A549 (cell line): ENCODE data around the gene ARHGEF6. TPM values are rescaled to one million over a fixed set of nuclear protein-coding genes. Genes with fewer than 3 reads are reported as not detected.

ENCODE experiments used
- ATAC-seq, 2 experiments: fragments of 200-7000 bp in 1 of 2; fragments of >200 bp in 1 of 2; cut with Nextera tagmentation in 1 of 2; cut with Tn5 transposase in 1 of 2; 3 replicates each; pipeline versions ENCODE4 v1.8.0 to v1.9.1; 2018 to 2020; ENCODE audit warnings: mild to moderate bottlenecking in 1 of 2, moderate library complexity in 1 of 2
- CTCF ChIA-PET: fragments of 300-600 bp; sonication (Branson Sonifier 250); formaldehyde crosslinking; extraction: SDS; loops from one replicate; lab custom pipeline; 2021; ENCODE audit warnings: antibody characterized with exemption, inconsistent platforms; lab: Yijun Ruan, JAX
- POLR2A ChIA-PET: fragments of 350-600 bp; formaldehyde crosslinking; extraction: SDS; loops from one replicate; lab custom pipeline; 2021; ENCODE audit warnings: antibody characterized with exemption, inconsistent platforms; lab: Yijun Ruan, JAX
- DNase-seq, 2 experiments: peaks; one replicate each; pipeline versions ENCODE4 v3.0.0 to v3.0.0-alpha.2; 2011 to 2016; ENCODE audit warnings: low read depth in 1 of 2, low spot score in 1 of 2
- FAIRE-seq: peaks from 2 replicates; lab custom pipeline; 2011; peaks lifted over from hg19 to GRCh38; lab: Jason Lieb, UNC
- H3K27ac ChIP-seq, 2 experiments: fragments of >200 bp; sonication (Bioruptor Twin); formaldehyde crosslinking; 3 replicates each; pipeline ENCODE4 v1.5.1; 2016 to 2017
- H3K4me1 ChIP-seq: fragments of >200 bp; sonication (Bioruptor Twin); formaldehyde crosslinking; 3 replicates; pipeline ENCODE4 v1.6.1; 2016
- H3K4me2 ChIP-seq: fragments of >200 bp; sonication (Bioruptor Twin); formaldehyde crosslinking; 3 replicates; pipeline ENCODE4 v1.6.1; 2016
- H3K4me3 ChIP-seq: fragments of >200 bp; sonication (Bioruptor Twin); formaldehyde crosslinking; 3 replicates; pipeline ENCODE4 v1.5.1; 2016
- H3K9me3 ChIP-seq: fragments of >200 bp; sonication (Bioruptor Twin); formaldehyde crosslinking; 3 replicates; pipeline ENCODE4 v1.6.1; 2016
- BCL3 ChIP-seq: fragments of >200 bp; sonication (Bioruptor Twin); formaldehyde crosslinking; IDR thresholded peaks from 3 replicates; pipeline ENCODE4 v1.6.1; 2016
- BHLHE40 ChIP-seq: IDR thresholded peaks from 2 replicates; pipeline ENCODE4 v1.6.1; 2012; ENCODE audit warnings: low read depth, low read length, inconsistent platforms
- CBX8 ChIP-seq: fragments of 200-600 bp; sonication (generic); IDR thresholded peaks from 2 replicates; pipeline ENCODE4 v1.6.1; 2016
- CEBPB ChIP-seq, 2 experiments: fragments of >200 bp in 1 of 2; sonication (Bioruptor Twin) in 1 of 2; formaldehyde crosslinking in 1 of 2; IDR thresholded peaks; 2 replicates each; pipeline ENCODE4 v1.6.1; 2012 to 2016
- ELK1 ChIP-seq: fragments of 150-350 bp; IDR thresholded peaks from 2 replicates; pipeline ENCODE4 v1.6.1; 2014; ENCODE audit warnings: low read depth, mild to moderate bottlenecking, low read length
- EP300 ChIP-seq, 2 experiments: fragments of >200 bp; sonication (Bioruptor Twin); formaldehyde crosslinking; IDR thresholded peaks; 2 replicates in 1 of 2; 3 replicates in 1 of 2; pipeline ENCODE4 v1.6.1; 2016 to 2017
- FOSB ChIP-seq: fragments of 250-450 bp; sonication (Bioruptor Pico); IDR thresholded peaks from 2 replicates; pipeline ENCODE4 v1.5.0; 2020; ENCODE audit warnings: mild to moderate bottlenecking, moderate library complexity
- FOSL2 ChIP-seq, 2 experiments: fragments of 450-650 bp in 1 of 2; fragments of >200 bp in 1 of 2; sonication (Bioruptor Twin) in 1 of 2; formaldehyde crosslinking; IDR thresholded peaks; 2 replicates each; pipeline versions ENCODE4 v1.5.0 to v1.6.1; 2016 to 2020; ENCODE audit warnings: mild to moderate bottlenecking in 1 of 2, moderate library complexity in 1 of 2
- HES2 ChIP-seq: fragments of >200 bp; sonication (Bioruptor Twin); formaldehyde crosslinking; IDR thresholded peaks from 2 replicates; pipeline ENCODE4 v1.6.1; 2016
- HOXB13 ChIP-seq: fragments of 250-450 bp; sonication (Bioruptor Pico); IDR thresholded peaks from 2 replicates; pipeline ENCODE4 v1.5.0; 2020; ENCODE audit warnings: low read depth, mild to moderate bottlenecking, moderate library complexity
- HOXB5 ChIP-seq: fragments of 250-450 bp; sonication (Bioruptor Pico); IDR thresholded peaks from 2 replicates; pipeline ENCODE4 v1.5.0; 2020; ENCODE audit warnings: mild to moderate bottlenecking, moderate library complexity
- KDM5A ChIP-seq: fragments of 200-600 bp; sonication (generic); IDR thresholded peaks from 2 replicates; pipeline ENCODE4 v1.6.1; 2016; ENCODE audit warnings: antibody characterized with exemption, mild to moderate bottlenecking
- MAFK ChIP-seq: fragments of 450-650 bp; IDR thresholded peaks from 2 replicates; pipeline ENCODE4 v1.6.1; 2014; ENCODE audit not compliant: partially characterized antibody
- MYC ChIP-seq: IDR thresholded peaks from 2 replicates; pipeline ENCODE4 v1.6.1; 2012; ENCODE audit warnings: mild to moderate bottlenecking, inconsistent platforms, low read length, improper control_type of control experiment, borderline replicate concordance
- NFE2L2 ChIP-seq: fragments of 150-350 bp; conservative IDR thresholded peaks from 2 replicates; pipeline ENCODE4 v1.6.1; 2014; ENCODE audit warnings: low read length
- NR3C1 ChIP-seq: fragments of >200 bp; sonication (Bioruptor Twin); formaldehyde crosslinking; IDR thresholded peaks from 3 replicates; pipeline ENCODE4 v1.6.1; 2017
- POLR2A ChIP-seq: IDR thresholded peaks from 2 replicates; pipeline ENCODE4 v1.6.1; 2012; ENCODE audit warnings: mild to moderate bottlenecking, low read length
- RAD21 ChIP-seq, 2 experiments: fragments of >200 bp in 1 of 2; sonication (Bioruptor Twin) in 1 of 2; formaldehyde crosslinking in 1 of 2; IDR thresholded peaks in 1 of 2; conservative IDR thresholded peaks in 1 of 2; 2 replicates in 1 of 2; 3 replicates in 1 of 2; pipeline ENCODE4 v1.6.1; 2012 to 2018; ENCODE audit warnings: inconsistent platforms in 1 of 2
- RFX5 ChIP-seq: fragments of 450-650 bp; IDR thresholded peaks from 2 replicates; pipeline ENCODE4 v1.7.1; 2014; ENCODE audit warnings: antibody characterized with exemption, mild to moderate bottlenecking, moderate library complexity
- SREBF2 ChIP-seq: fragments of 450-650 bp; IDR thresholded peaks from 2 replicates; pipeline ENCODE4 v1.6.1; 2014; ENCODE audit warnings: mild to moderate bottlenecking, moderate library complexity
- TFCP2L1 ChIP-seq: fragments of 250-450 bp; sonication (Bioruptor Pico); IDR thresholded peaks from 2 replicates; pipeline ENCODE4 v1.5.0; 2021; ENCODE audit warnings: mild to moderate bottlenecking
- TP53 ChIP-seq: fragments of 250-450 bp; sonication (Bioruptor Pico); IDR thresholded peaks from 2 replicates; pipeline ENCODE4 v1.5.0; 2021; ENCODE audit warnings: mild to moderate bottlenecking, moderate library complexity
- USF2 ChIP-seq: fragments of 450-650 bp; IDR thresholded peaks from 2 replicates; pipeline ENCODE4 v1.6.1; 2014; ENCODE audit warnings: antibody characterized with exemption
- ZC3H11A ChIP-seq: fragments of 450-650 bp; IDR thresholded peaks from 2 replicates; pipeline ENCODE4 v1.6.1; 2014; ENCODE audit warnings: antibody characterized with exemption, mild to moderate bottlenecking
- ZFP36 ChIP-seq: fragments of 450-650 bp; IDR thresholded peaks from 2 replicates; pipeline ENCODE4 v1.6.1; 2014; ENCODE audit warnings: borderline replicate concordance; ENCODE audit not compliant: partially characterized antibody
- ZNF302 ChIP-seq: fragments of 250-450 bp; sonication (Bioruptor Pico); IDR thresholded peaks from 2 replicates; pipeline ENCODE4 v1.9.0; 2021; ENCODE audit warnings: inconsistent platforms, mild to moderate bottlenecking, moderate library complexity
- ZSCAN20 ChIP-seq: fragments of 250-450 bp; sonication (Bioruptor Pico); IDR thresholded peaks from 2 replicates; pipeline ENCODE4 v1.8.0; 2022; ENCODE audit warnings: mild to moderate bottlenecking, moderate library complexity
- WGBS: methylation state at CpG from one replicate; pipeline ENCODE4 v1.1.6; 2017; ENCODE audit errors: missing lambda C conversion rate; 5-methylcytosine and 5-hydroxymethylcytosine counted together
- polyA plus RNA-seq, 4 experiments: library from polyadenylated mRNA; depleted of rRNA in 3 of 4; stranded (reverse); fragments of >200 nt; fragmentation: RNase III in 1 of 4; extraction: RNeasy Plus Mini Kit Qiagen cat#74134 plus additional on column Dnase treatment in 1 of 4; gene quantifications; 2 replicates in 3 of 4; 3 replicates in 1 of 4; pipeline ENCODE4 v1.2.3, GENCODE V29; 2011 to 2017

Gene ARHGEF6
- polyA plus RNA-seq, 2 of the 4 experiments (the other 2 are of a cell fraction), result 0.10 to 0.30 TPM

GRCh38 chrX:136764206-136764605 lies 16.5 kb downstream of the ARHGEF6 start:
- TF ChIP-seq HES2 (no peak), SREBF2 (no peak), USF2 (no peak), NR3C1 (no peak), TFCP2L1 (CRISPR knock-in tag) (no peak), HOXB5 (no peak), KDM5A (no peak), CEBPB (IDR thresholded peaks at IDR 0.05) (no peak), POLR2A (no peak)

GRCh38 chrX:136762820-136763452 lies 17.8 kb downstream of the ARHGEF6 start:
- WGBS, result 44% methylated on average over 2 of the region's 2 CpGs
- ATAC-seq (no peak), DNase-seq (no peak), FAIRE-seq (no peak)
- H3K4me3 ChIP-seq, result no peak overlapping the region
- H3K4me1 ChIP-seq, result no peaks in the 10 kb centered on the region
- TF ChIP-seq RAD21 (conservative IDR thresholded peaks at IDR 0.05 in 1 of 2, IDR thresholded peaks at IDR 0.05 in 1 of 2) (no peak), POLR2A (no peak), BHLHE40 (no peak), RFX5 (no peak), EP300 (IDR thresholded peaks at IDR 0.05) (no peak)
- ChIA-PET CTCF (no interaction called here), POLR2A (no interaction called here)
- H3K27ac ChIP-seq, result no peak overlapping the region
- no peaks in the 10 kb centered on the region for H3K9me3 ChIP-seq
- no peak overlapping the region for H3K4me2 ChIP-seq

More at GRCh38 chrX:136764206-136764605, 16.5 kb downstream of the ARHGEF6 start:
- 30% methylated on average over 5 of the region's 5 CpGs for WGBS
- Histone ChIP-seq H3K9me3 (no peaks in the 10 kb centered on the region), H3K27ac (no peak overlapping the region), H3K4me1 (no peaks in the 10 kb centered on the region), H3K4me2 (no peak overlapping the region), H3K4me3 (no peak overlapping the region)
- DNase-seq (no peak), FAIRE-seq (no peak), ATAC-seq (no peak)
- ChIA-PET POLR2A (no interaction called here), CTCF (no interaction called here)

GRCh38 chrX:136761421-136761820 lies 19.3 kb downstream of the ARHGEF6 start:
- no peak for DNase-seq
- Histone ChIP-seq H3K4me2 (no peak overlapping the region), H3K27ac (no peak overlapping the region), H3K4me1 (no peaks in the 10 kb centered on the region), H3K9me3 (no peaks in the 10 kb centered on the region), H3K4me3 (no peak overlapping the region)
- TF ChIP-seq FOSL2 (IDR thresholded peaks at IDR 0.05) (no peak), FOSL2 (CRISPR knock-in tag; IDR thresholded peaks at IDR 0.05) (no peak), ZNF302 (no peak)
- FAIRE-seq, result no peak
- ChIA-PET POLR2A (no interaction called here), CTCF (no interaction called here)
- ATAC-seq, result no peak
- WGBS, result 46% methylated on average over 3 of the region's 3 CpGs

- no peak for TF ChIP-seq FOSB (CRISPR knock-in tag)
- ChIA-PET CTCF (interaction anchor here (0.7 kb wide), 1 partner anchor 14 kb away, joined by 3 read pairs; no protein-coding TSS in a partner anchor), POLR2A (no interaction called here)
- Histone ChIP-seq H3K9me3 (no peaks in the 10 kb centered on the region), H3K4me3 (no peak overlapping the region), H3K27ac (no peak overlapping the region), H3K4me2 (no peak overlapping the region), H3K4me1 (no peaks in the 10 kb centered on the region)
- no peak for FAIRE-seq
- 56% methylated on average over 2 of the region's 2 CpGs for WGBS
- DNase-seq, result no peak
- ATAC-seq, result no peak
Measured at GRCh38 chrX:136759968-136760367, 20.8 kb downstream of the ARHGEF6 start.

GRCh38 chrX:136755411-136755810 lies 25.3 kb downstream of the ARHGEF6 start:
- Histone ChIP-seq H3K27ac (no peak overlapping the region), H3K9me3 (no peaks in the 10 kb centered on the region), H3K4me2 (no peak overlapping the region), H3K4me3 (no peak overlapping the region), H3K4me1 (no peaks in the 10 kb centered on the region)
- 39% methylated on average over 2 of the region's 2 CpGs for WGBS
- ATAC-seq (no peak), FAIRE-seq (no peak), DNase-seq (no peak)
- POLR2A ChIA-PET, result no interaction called here
- CTCF ChIA-PET, result no interaction called here
- no peak for TF ChIP-seq NR3C1
- TF ChIP-seq HOXB13 (CRISPR knock-in tag), result no peak
- TF ChIP-seq CBX8, result no peak
- TF ChIP-seq RFX5, result no peak
- no peak for TF ChIP-seq HOXB5
- no peak for TF ChIP-seq CEBPB (IDR thresholded peaks at IDR 0.05)
- TF ChIP-seq MYC, result no peak
- no peak for TF ChIP-seq MAFK
- no peak for TF ChIP-seq ZC3H11A
- TF ChIP-seq BCL3, result no peak
- TF ChIP-seq EP300 (IDR thresholded peaks at IDR 0.05), result no peak
- TF ChIP-seq NFE2L2, result no peak
- TF ChIP-seq ZFP36, result no peak
- no peak for TF ChIP-seq TP53 (CRISPR knock-in tag)
- TF ChIP-seq ELK1, result no peak
- no peak for TF ChIP-seq ZSCAN20 (CRISPR knock-in tag)
